ENCODE data around the gene MED1.
"Not testable (repeated sequence)": the region's sequence is repeated elsewhere in the genome, so short reads cannot be mapped to it uniquely, and the experiment has no call there.

The MED1 gene

GRCh38 chr17:39450847-39451581 is at the start of gene MED1:
MED1 (minus strand) TSS chr17:39451263; CDS start chr17:39451062, 201 bp downstream.
- peak within 1 kb of the TSS; percentile 99 for H3K4me3 ChIP-seq (ENCODE audit: low read depth, low read length)
- in situ Hi-C loops (cut with HindIII; ENCODE audit: low sequenced_read_pairs), result no loop called here
- TF ChIP-seq CTCF (IDR thresholded peaks at IDR 0.05; ENCODE audit: low read depth, low read length), result no peak
- DNase-seq (ENCODE audit: low read depth, low spot score), result peak; percentile 98

GRCh38 chr17:39496921-39497320 is 45.9 kb upstream of the MED1 start:
- in situ Hi-C loops (cut with HindIII; ENCODE audit: low sequenced_read_pairs); H3K4me3 ChIP-seq (ENCODE audit: low read depth, low read length); DNase-seq (ENCODE audit: low read depth, low spot score): not testable (repeated sequence)

GRCh38 chr17:39487946-39488345 is 36.9 kb upstream of the MED1 start:
- in situ Hi-C loops (cut with HindIII; ENCODE audit: low sequenced_read_pairs), result no loop called here
- DNase-seq (ENCODE audit: low read depth, low spot score), result no peak
- TF ChIP-seq CTCF (IDR thresholded peaks at IDR 0.05; ENCODE audit: low read depth, low read length), result no peak
- no peak overlapping the region for H3K4me3 ChIP-seq (ENCODE audit: low read depth, low read length)

- in situ Hi-C loops (cut with HindIII; ENCODE audit: low sequenced_read_pairs); H3K4me3 ChIP-seq (ENCODE audit: low read depth, low read length); DNase-seq (ENCODE audit: low read depth, low spot score): not testable (repeated sequence)
Measured at GRCh38 chr17:39487490-39487889, 36.4 kb upstream of the MED1 start.

GRCh38 chr17:39486242-39486641 is 35.2 kb upstream of the MED1 start:
- in situ Hi-C loops (cut with HindIII; ENCODE audit: low sequenced_read_pairs), result no loop called here
- TF ChIP-seq CTCF (IDR thresholded peaks at IDR 0.05; ENCODE audit: low read depth, low read length), result no peak
- H3K4me3 ChIP-seq (ENCODE audit: low read depth, low read length), result no peak overlapping the region
- DNase-seq (ENCODE audit: low read depth, low spot score), result peak; percentile 42

- no peak for TF ChIP-seq CTCF (IDR thresholded peaks at IDR 0.05; ENCODE audit: low read depth, low read length)
- in situ Hi-C loops (cut with HindIII; ENCODE audit: low sequenced_read_pairs), result no loop called here
- DNase-seq (ENCODE audit: low read depth, low spot score), result peak; percentile 78
- H3K4me3 ChIP-seq (ENCODE audit: low read depth, low read length), result no peak overlapping the region
Measured at GRCh38 chr17:39485555-39485954, 34.5 kb upstream of the MED1 start.

GRCh38 chr17:39484178-39484577 is 33.1 kb upstream of the MED1 start:
- no peak for TF ChIP-seq CTCF (IDR thresholded peaks at IDR 0.05; ENCODE audit: low read depth, low read length)
- in situ Hi-C loops (cut with HindIII; ENCODE audit: low sequenced_read_pairs), result no loop called here
- H3K4me3 ChIP-seq (ENCODE audit: low read depth, low read length), result no peak overlapping the region
- DNase-seq (ENCODE audit: low read depth, low spot score), result no peak

GRCh38 chr17:39483506-39483905 is 32.4 kb upstream of the MED1 start:
- no peak for TF ChIP-seq CTCF (IDR thresholded peaks at IDR 0.05; ENCODE audit: low read depth, low read length)
- DNase-seq (ENCODE audit: low read depth, low spot score), result no peak
- in situ Hi-C loops (cut with HindIII; ENCODE audit: low sequenced_read_pairs), result no loop called here
- no peak overlapping the region for H3K4me3 ChIP-seq (ENCODE audit: low read depth, low read length)

- in situ Hi-C loops (cut with HindIII; ENCODE audit: low sequenced_read_pairs), result not testable (repeated sequence)
Measured at GRCh38 chr17:39479631-39480030, 28.6 kb upstream of the MED1 start.

More at GRCh38 chr17:39479631-39480030, 28.6 kb upstream of the MED1 start:
- H3K4me3 ChIP-seq (ENCODE audit: low read depth, low read length); DNase-seq (ENCODE audit: low read depth, low spot score): not testable (repeated sequence)

Measured in astrocyte of the spinal cord (primary cell).